Subcutaneous adipose tissue (tissue), 4 donors: Measurements from ENCODE around the gene C1orf141. TPM values are rescaled to one million over a fixed set of nuclear protein-coding genes. Genes with fewer than 3 reads are reported as not detected.

Source experiments
- total RNA-seq, 4 donors: library from RNA; depleted of rRNA; stranded (reverse); fragments of >200 nt; gene quantifications; one replicate each; pipeline ENCODE4 v1.1.0, GENCODE V29; 2016
- TF ChIP-seq, protein P1 (sequence below): fragments of 450-650 bp; IDR thresholded peaks from one replicate; pipeline ENCODE4 v1.5.1; 2016; ENCODE audit warnings: low read depth, mild to moderate bottlenecking, control low read depth, antibody characterized with exemption, moderate library complexity

Gene C1orf141
- total RNA-seq, 4 donors from 2014 or later: 0.34 TPM; not detected in 3

DNA sequence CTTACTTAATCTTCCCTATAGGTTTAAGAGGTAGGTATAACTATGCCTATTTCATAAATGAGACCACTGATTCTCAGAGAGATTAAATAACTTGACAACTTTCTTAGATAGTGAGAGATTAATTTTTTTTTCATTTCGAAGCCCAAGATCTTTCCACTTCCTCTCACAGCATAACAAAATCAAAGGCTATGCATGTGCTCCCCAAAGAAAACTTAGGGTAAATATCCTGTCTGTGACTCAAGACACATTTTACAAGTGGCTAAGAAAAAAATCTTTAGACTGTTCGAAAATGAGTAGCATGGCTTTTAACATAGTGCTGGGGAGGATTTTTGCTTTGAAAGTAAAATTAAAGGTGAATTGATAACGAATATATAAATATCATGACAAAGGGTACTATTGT lies 8.2 kb upstream of the C1orf141 start:
- TF ChIP-seq, protein P1, sequence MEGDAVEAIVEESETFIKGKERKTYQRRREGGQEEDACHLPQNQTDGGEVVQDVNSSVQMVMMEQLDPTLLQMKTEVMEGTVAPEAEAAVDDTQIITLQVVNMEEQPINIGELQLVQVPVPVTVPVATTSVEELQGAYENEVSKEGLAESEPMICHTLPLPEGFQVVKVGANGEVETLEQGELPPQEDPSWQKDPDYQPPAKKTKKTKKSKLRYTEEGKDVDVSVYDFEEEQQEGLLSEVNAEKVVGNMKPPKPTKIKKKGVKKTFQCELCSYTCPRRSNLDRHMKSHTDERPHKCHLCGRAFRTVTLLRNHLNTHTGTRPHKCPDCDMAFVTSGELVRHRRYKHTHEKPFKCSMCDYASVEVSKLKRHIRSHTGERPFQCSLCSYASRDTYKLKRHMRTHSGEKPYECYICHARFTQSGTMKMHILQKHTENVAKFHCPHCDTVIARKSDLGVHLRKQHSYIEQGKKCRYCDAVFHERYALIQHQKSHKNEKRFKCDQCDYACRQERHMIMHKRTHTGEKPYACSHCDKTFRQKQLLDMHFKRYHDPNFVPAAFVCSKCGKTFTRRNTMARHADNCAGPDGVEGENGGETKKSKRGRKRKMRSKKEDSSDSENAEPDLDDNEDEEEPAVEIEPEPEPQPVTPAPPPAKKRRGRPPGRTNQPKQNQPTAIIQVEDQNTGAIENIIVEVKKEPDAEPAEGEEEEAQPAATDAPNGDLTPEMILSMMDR: no peak

DNA sequence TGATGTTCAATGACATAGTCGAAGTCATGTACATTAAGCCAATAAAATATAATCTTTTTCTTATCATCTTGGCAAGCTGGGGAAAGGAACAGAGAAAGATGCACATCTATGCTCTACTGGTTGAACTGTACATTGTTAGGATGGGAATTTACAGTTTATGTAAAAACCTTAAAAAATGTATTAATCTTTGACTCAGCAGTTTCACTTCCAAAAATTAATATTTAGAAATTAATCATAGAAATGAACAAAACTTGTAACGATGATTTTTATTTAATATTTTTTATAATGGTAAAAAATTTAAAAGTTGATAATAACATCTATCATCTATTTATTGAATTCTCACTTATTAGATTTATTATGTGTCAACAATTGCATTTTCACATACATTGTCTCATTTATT lies 5.7 kb upstream of the C1orf141 start:
- TF ChIP-seq, protein P1: no peak

DNA sequence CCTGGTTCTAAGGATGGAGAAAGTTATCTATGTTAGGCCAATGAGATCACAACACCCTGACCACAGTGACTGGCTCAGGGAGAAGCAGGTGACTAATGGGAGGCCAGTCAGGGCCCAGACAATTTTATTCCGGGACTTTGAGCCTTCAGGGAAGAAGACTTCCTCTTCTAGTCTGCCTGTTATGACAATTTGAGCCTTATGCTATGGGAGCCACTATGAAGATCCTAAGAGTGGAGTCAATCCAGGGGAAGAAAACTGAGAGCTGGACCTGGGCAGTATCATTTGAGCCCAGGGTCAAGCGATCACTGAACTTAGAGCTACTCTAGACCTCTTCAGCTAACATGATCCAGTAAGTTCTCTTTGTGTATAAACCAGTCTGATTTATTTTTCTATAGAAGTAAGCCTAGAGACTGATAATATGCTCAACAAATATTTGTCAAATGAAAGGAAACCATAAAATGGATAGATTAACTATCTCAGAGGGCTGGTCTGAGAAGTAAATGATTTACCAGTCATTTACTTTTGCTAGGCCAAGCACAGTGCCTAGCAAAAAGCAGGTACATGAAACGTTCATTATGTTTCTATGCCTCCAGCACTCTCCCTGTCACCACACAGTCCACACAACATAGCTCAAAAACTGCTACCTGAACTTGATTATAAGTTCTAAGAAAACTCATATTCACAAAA lies 4.2 kb upstream of the C1orf141 start:
- TF ChIP-seq, protein P1: no peak

DNA sequence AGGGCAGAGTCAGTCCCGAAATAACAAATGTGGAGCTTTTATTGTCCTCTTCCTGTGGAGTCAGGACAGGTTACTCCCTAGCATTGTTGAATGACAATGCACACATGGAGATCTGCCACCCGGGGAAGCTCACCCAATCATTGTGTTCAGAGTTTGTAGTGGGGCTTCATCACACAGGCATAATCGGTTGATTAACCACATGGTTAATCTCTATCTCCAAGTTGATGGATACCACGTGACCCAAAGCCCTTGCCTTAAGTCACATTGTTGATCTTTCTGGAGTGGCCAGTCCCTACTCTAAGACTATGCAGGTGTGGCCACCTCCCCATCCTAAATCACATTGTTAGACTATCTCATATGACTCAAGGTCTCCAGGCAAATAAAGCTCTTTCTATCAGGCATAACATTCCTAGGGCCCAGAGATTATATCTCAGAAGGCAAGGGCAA lies 2.6 kb upstream of the C1orf141 start:
- TF ChIP-seq, protein P1: no peak

DNA sequence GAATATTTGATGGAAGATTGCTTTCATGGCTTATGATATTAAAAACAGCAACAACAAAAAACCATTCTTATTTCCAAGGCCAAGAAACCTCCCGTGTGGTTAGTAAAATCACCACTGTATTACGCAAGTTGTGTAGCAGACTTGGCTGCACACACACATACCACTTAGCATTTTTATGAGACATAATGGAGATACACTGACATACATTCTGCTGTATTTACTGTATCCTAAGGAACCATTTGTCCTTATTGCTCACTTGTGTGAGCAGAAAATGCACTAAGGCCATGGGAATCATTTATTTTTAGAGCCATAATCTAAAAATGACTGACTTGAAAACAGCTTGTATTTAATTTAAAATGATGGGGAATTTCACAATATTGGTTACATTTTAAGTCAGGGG lies 584 bp upstream of the C1orf141 start:
- TF ChIP-seq, protein P1: no peak

DNA sequence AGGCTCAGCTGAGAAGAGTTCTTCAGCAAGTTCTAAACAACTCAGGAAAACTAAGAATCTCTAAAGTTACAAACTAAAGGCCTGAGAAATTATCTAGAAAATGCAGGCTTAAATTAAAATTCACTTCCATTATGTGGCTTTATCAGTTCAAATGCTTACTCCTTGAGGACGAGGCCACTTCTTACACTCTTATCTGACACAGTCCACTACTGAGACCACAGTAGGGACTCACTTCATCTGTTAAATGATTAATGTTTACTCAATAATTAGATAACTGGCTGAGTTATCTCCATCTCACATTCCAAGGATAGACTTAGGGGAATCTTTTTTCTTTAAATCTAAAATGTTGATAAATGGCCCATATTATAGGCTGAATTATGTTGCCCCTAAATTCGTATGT lies 1.6 kb downstream of the C1orf141 start:
- TF ChIP-seq, protein P1: no peak

DNA sequence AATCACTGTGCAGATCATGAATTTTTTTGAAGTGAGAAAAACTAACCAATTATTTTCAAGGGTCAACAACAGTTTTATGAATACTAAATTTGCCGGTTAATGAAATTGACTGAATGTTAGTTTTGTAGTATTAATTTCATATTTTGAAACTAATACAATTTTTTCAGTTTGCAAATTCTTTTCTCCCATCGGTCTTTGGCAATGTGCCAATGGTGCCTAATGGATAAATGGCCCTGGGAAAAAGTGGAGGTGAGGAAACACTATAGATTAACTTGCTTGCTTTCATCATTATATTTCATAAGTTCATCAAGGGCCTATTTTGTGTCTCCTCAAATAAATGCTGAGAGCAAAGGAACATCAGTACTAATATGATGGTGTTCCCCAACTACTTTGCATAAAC lies 4.1 kb downstream of the C1orf141 start:
- TF ChIP-seq, protein P1: no peak
